HCT116 (cell line): ENCODE data around the gene DYNC1I1. TPM values are rescaled to one million over a fixed set of nuclear protein-coding genes. Genes with fewer than 3 reads are reported as not detected.

Experiments used
- ATAC-seq: fragments of 200-7000 bp; cut with Tn5 transposase; 2 replicates; pipeline ENCODE4 v1.9.1; 2020; ENCODE audit warnings: mild to moderate bottlenecking, moderate library complexity
- BruUV-seq: library from RNA; stranded (reverse); fragments of 400-500 nt; replicated peaks from 2 replicates; lab custom pipeline; 2021; lab: Mats Ljungman, UMichigan
- CTCF ChIA-PET: fragments of 300-600 bp; sonication (Branson Sonifier 250); formaldehyde crosslinking; loops from one replicate; lab custom pipeline; 2021; ENCODE audit warnings: antibody characterized with exemption; lab: Charles Lee
- POLR2A ChIA-PET: fragments of 300-600, 350-600 bp; sonication (Branson Sonifier 250); formaldehyde crosslinking; loops from one replicate; lab custom pipeline; 2021; ENCODE audit warnings: antibody characterized with exemption; lab: Charles Lee
- RAD21 ChIA-PET, 2 experiments: fragments of 300-600 bp; sonication (Branson Sonifier 250); formaldehyde crosslinking; loops; one replicate each; lab custom pipeline; 2023; ENCODE audit warnings: low total read pairs in 2 of 2; ENCODE audit not compliant: uncharacterized antibody in 2 of 2, unreplicated experiment in 2 of 2, low non-redundant PET in 1 of 2; lab: Charles Lee
- DNase-seq: peaks from one replicate; pipeline ENCODE4 v3.0.0-alpha.2; 2010; ENCODE audit warnings: low read depth, low spot score
- H2AFZ ChIP-seq: fragments of 200-600 bp; shearing (Covaris generic), sonication (generic); 2 replicates; pipeline ENCODE4 v1.6.1; 2017; ENCODE audit warnings: low read depth, mixed run types, mixed read lengths, antibody characterized with exemption, low read length; ENCODE audit not compliant: poor library complexity, severe bottlenecking
- H3K27ac ChIP-seq: 2 replicates; pipeline ENCODE4 v1.5.1; 2012; ENCODE audit warnings: low read depth, low read length
- H3K27me3 ChIP-seq: fragments of 200-600 bp; sonication (generic); 2 replicates; pipeline ENCODE4 v1.6.1; 2016; ENCODE audit warnings: mixed run types, low read length, mixed read lengths; ENCODE audit not compliant: insufficient read depth
- H3K36me3 ChIP-seq, 2 experiments: fragments of 200-500 bp in 1 of 2; fragments of 200-600 bp in 1 of 2; sonication (Bioruptor generic) in 1 of 2; sonication (generic) in 1 of 2; 2 replicates each; pipeline versions ENCODE4 v1.5.1 to v1.6.1; 2014 to 2016; ENCODE audit warnings: low read length in 2 of 2, inconsistent platforms in 1 of 2, mixed read lengths in 1 of 2, mixed run types in 1 of 2; ENCODE audit not compliant: insufficient read depth in 2 of 2, control insufficient read depth in 1 of 2
- H3K4me1 ChIP-seq, 2 experiments: fragments of 200-600 bp in 1 of 2; sonication (generic) in 1 of 2; 2 replicates each; pipeline versions ENCODE4 v1.5.1 to v1.6.1; 2012 to 2017; ENCODE audit warnings: low read length in 2 of 2, inconsistent platforms in 1 of 2, mild to moderate bottlenecking in 1 of 2, mixed read lengths in 1 of 2, mixed run types in 1 of 2, moderate library complexity in 1 of 2; ENCODE audit not compliant: insufficient read depth in 2 of 2, control insufficient read depth in 1 of 2
- H3K4me2 ChIP-seq: fragments of 200-600 bp; sonication (generic); 2 replicates; pipeline ENCODE4 v1.6.1; 2017; ENCODE audit warnings: mixed run types, low read length, mixed read lengths
- H3K4me3 ChIP-seq, 2 experiments: fragments of 200-600 bp in 1 of 2; sonication (generic) in 1 of 2; replicated peaks in 1 of 2; 2 replicates each; pipeline ENCODE4 v1.5.1; 2011 to 2016; ENCODE audit warnings: low read length in 2 of 2, control low read depth in 1 of 2, low read depth in 1 of 2, mild to moderate bottlenecking in 1 of 2, mixed read lengths in 1 of 2, mixed run types in 1 of 2
- H3K79me2 ChIP-seq: fragments of 200-600 bp; sonication (generic); 2 replicates; pipeline ENCODE4 v1.6.1; 2017; ENCODE audit warnings: mild to moderate bottlenecking, mixed run types, low read length, moderate library complexity, mixed read lengths; ENCODE audit not compliant: insufficient read depth
- H3K9ac ChIP-seq: fragments of 200-600 bp; sonication (generic); 2 replicates; pipeline ENCODE4 v1.6.1; 2016; ENCODE audit warnings: low read length, mixed read lengths
- H3K9me2 ChIP-seq: fragments of 200-600 bp; sonication (generic), shearing (Covaris generic); 2 replicates; pipeline ENCODE4 v1.6.1; 2017; ENCODE audit warnings: mixed run types, mild to moderate bottlenecking, moderate library complexity; ENCODE audit not compliant: insufficient read depth
- H3K9me3 ChIP-seq, 2 experiments: fragments of 200-500 bp in 1 of 2; fragments of 200-600 bp in 1 of 2; sonication (Bioruptor generic) in 1 of 2; sonication (generic) in 1 of 2; 2 replicates each; pipeline ENCODE4 v1.6.1; 2014 to 2017; ENCODE audit warnings: low read length in 2 of 2, mixed read lengths in 2 of 2, inconsistent platforms in 1 of 2, low read depth in 1 of 2, mild to moderate bottlenecking in 1 of 2, mixed run types in 1 of 2, moderate library complexity in 1 of 2; ENCODE audit not compliant: control insufficient read depth in 1 of 2, insufficient read depth in 1 of 2
- H4K20me1 ChIP-seq: fragments of 200-600 bp; sonication (generic), shearing (Covaris generic); 2 replicates; pipeline ENCODE4 v1.6.1; 2017; ENCODE audit warnings: mixed run types, mild to moderate bottlenecking, moderate library complexity; ENCODE audit not compliant: insufficient read depth
- ATF3 ChIP-seq: IDR thresholded peaks from 2 replicates; pipeline ENCODE4 v1.6.1; 2012
- CTCF ChIP-seq, 3 experiments: fragments of 200-600 bp in 1 of 3; sonication (generic) in 1 of 3; IDR thresholded peaks in 2 of 3; conservative IDR thresholded peaks in 1 of 3; 2 replicates each; pipeline ENCODE4 v1.5.1; 2012 to 2017; ENCODE audit warnings: low read depth in 2 of 3, low read length in 2 of 3, antibody characterized with exemption in 1 of 3, borderline replicate concordance in 1 of 3, control low read depth in 1 of 3, mild to moderate bottlenecking in 1 of 3, mixed read lengths in 1 of 3, mixed run types in 1 of 3, moderate library complexity in 1 of 3; ENCODE audit not compliant: insufficient read depth in 1 of 3
- EGR1 ChIP-seq: IDR thresholded peaks from 2 replicates; pipeline ENCODE4 v1.6.1; 2012; ENCODE audit warnings: low read depth
- ELF1 ChIP-seq: IDR thresholded peaks from 2 replicates; pipeline ENCODE4 v1.6.1; 2012; ENCODE audit warnings: low read depth, borderline replicate concordance
- JUND ChIP-seq: IDR thresholded peaks from 2 replicates; pipeline ENCODE4 v1.6.1; 2012
- SIN3A ChIP-seq: IDR thresholded peaks from 2 replicates; pipeline ENCODE4 v1.6.1; 2012; ENCODE audit warnings: low read depth
- YY1 ChIP-seq: IDR thresholded peaks from 2 replicates; pipeline ENCODE4 v1.6.1; 2011; ENCODE audit warnings: low read length, low read depth, moderate library complexity, mild to moderate bottlenecking; ENCODE audit not compliant: insufficient replicate concordance; ENCODE audit errors: extremely low read depth
- ZBTB33 ChIP-seq: IDR thresholded peaks from 2 replicates; pipeline ENCODE4 v1.6.1; 2011; ENCODE audit warnings: mild to moderate bottlenecking, low read length, moderate library complexity; ENCODE audit not compliant: insufficient replicate concordance; ENCODE audit errors: extremely low read depth
- ZNF274 ChIP-seq: fragments of 200-500 bp; sonication (Bioruptor generic); IDR thresholded peaks from 2 replicates; pipeline ENCODE4 v1.6.1; 2014; ENCODE audit warnings: mild to moderate bottlenecking, low read depth, low read length, inconsistent platforms
- intact Hi-C: fragments of 100-400 bp; cut with micrococcal nuclease; formaldehyde crosslinking; loops from 2 replicates; pipeline ENCODE4 v1.10.0; 2022
- total RNA-seq: library from RNA; stranded (reverse); gene quantifications from one replicate; pipeline ENCODE4 v1.2.1, GENCODE V29; 2021; ENCODE audit not compliant: unreplicated experiment

The DYNC1I1 gene
- total RNA-seq, 1 experiment from 2014 or later: not detected

- TF ChIP-seq ZBTB33: no peak
Observed at GRCh38 chr7:96009148-96009547, 236.8 kb downstream of the DYNC1I1 start (continued).

GRCh38 chr7:96013836-96014235 lies 241.5 kb downstream of the DYNC1I1 start:
- no peak for DNase-seq
- CTCF ChIA-PET: no interaction called here
- H3K9me2 ChIP-seq: no peaks in the 10 kb centered on the region
- no peak overlapping the region for H2AFZ ChIP-seq
- H3K4me3 ChIP-seq: no peak overlapping the region
- no peaks in the 10 kb centered on the region for H4K20me1 ChIP-seq
- ATAC-seq: no peak
- H3K27ac ChIP-seq: no peak overlapping the region
- H3K4me1 ChIP-seq: no peaks in the 10 kb centered on the region
- no peak for TF ChIP-seq CTCF (IDR thresholded peaks at IDR 0.05 in 2 of 3, conservative IDR thresholded peaks at IDR 0.05 in 1 of 3; ENCODE audit: borderline replicate concordance in 1 of 3, insufficient read depth in 1 of 3, low read depth in 2 of 3, low read length in 2 of 3)
- TF ChIP-seq JUND: no peak
- TF ChIP-seq ELF1: no peak
- no peak for TF ChIP-seq YY1
- TF ChIP-seq ZNF274: no peak
- TF ChIP-seq EGR1: no peak
- no peak for TF ChIP-seq SIN3A
- TF ChIP-seq ATF3: no peak
- peaks cover 45% of the 10 kb centered on the region; the same call in 1 of the 2 replicates for H3K27me3 ChIP-seq
- intact Hi-C loops: no loop called here
- H3K9ac ChIP-seq: no peak overlapping the region
- H3K36me3 ChIP-seq: no peaks in the 10 kb centered on the region
- RAD21 ChIA-PET: no interaction called here
- no peaks in the 10 kb centered on the region for H3K79me2 ChIP-seq
- no TSS peak for BruUV-seq
- POLR2A ChIA-PET: no interaction called here
- no peaks in the 10 kb centered on the region for H3K9me3 ChIP-seq
- H3K4me2 ChIP-seq: no peak overlapping the region
